Right lobe of liver (tissue), 6 donors: ENCODE measurements around the gene GYG1. TPM values are rescaled to one million over a fixed set of nuclear protein-coding genes. Genes with fewer than 3 reads are reported as not detected.

Source experiments
- ATAC-seq, 4 donors: fragments of 200-7000 bp; cut with Tn5 transposase; one replicate each; pipeline ENCODE4 v1.9.1; 2020; ENCODE audit warnings: mild to moderate bottlenecking in 4 of 4, moderate library complexity in 4 of 4
- DNase-seq, 3 donors: peaks; one replicate each; pipeline ENCODE4 v3.0.0-alpha.2; 2020
- H3K27ac ChIP-seq, 3 donors: fragments of 200-600 bp; one replicate each; pipeline ENCODE4 v1.8.0; 2022
- H3K27me3 ChIP-seq, 2 donors: fragments of 200-600 bp; one replicate each; pipeline ENCODE4 v1.8.0; 2022
- H3K36me3 ChIP-seq, 4 donors: fragments of 200-600 bp; sonication (generic) in 1 of 4; one replicate each; pipeline versions ENCODE4 v1.5.1 to v1.8.0; 2017 to 2022; ENCODE audit warnings: control low read depth in 1 of 4
- H3K4me1 ChIP-seq, 4 donors: fragments of 200-600 bp; sonication (generic) in 1 of 4; one replicate each; pipeline versions ENCODE4 v1.5.1 to v1.8.0; 2017 to 2022; ENCODE audit warnings: control low read depth in 1 of 4
- H3K4me3 ChIP-seq, 3 donors: fragments of 200-600 bp; one replicate each; pipeline ENCODE4 v1.8.0; 2022
- H3K9me3 ChIP-seq, 4 donors: fragments of 200-600 bp; sonication (generic) in 1 of 4; one replicate each; pipeline versions ENCODE4 v1.5.1 to v1.8.0; 2017 to 2022; ENCODE audit warnings: control low read depth in 1 of 4
- CTCF ChIP-seq, 4 donors: fragments of 200-600 bp in 3 of 4; fragments of 450-650 bp in 1 of 4; IDR thresholded peaks; one replicate each; pipeline versions ENCODE4 v1.5.1 to v1.8.0; 2016 to 2022; ENCODE audit warnings: antibody characterized with exemption in 4 of 4, mild to moderate bottlenecking in 2 of 4
- POLR2A ChIP-seq: fragments of 450-650 bp; IDR thresholded peaks from one replicate; pipeline ENCODE4 v1.6.1; 2017; ENCODE audit warnings: antibody characterized with exemption, mild to moderate bottlenecking
- WGBS: methylation state at CpG from one replicate; pipeline ENCODE4 v1.1.6; 2018; ENCODE audit warnings: low coverage, low lambda C conversion rate; ENCODE audit not compliant: insufficient coverage; ENCODE audit errors: missing lambda C conversion rate; 5-methylcytosine and 5-hydroxymethylcytosine counted together
- intact Hi-C, 2 donors: fragments of 100-400 bp; cut with DNase I; formaldehyde crosslinking; loops; one replicate each; pipeline versions ENCODE4 v1.11.2 to v1.14.1; 2022
- total RNA-seq, 6 experiments: library from RNA; depleted of rRNA in 2 of 6; stranded (reverse); fragments of >200 nt in 2 of 6; fragmentation: NEBNext Ultra II Directional in 3 of 6; extraction: Animal tissue kit (Norgen Biotek cat#: 25700) in 3 of 6; gene quantifications; one replicate each; pipeline versions ENCODE4 v1.1.0 to v1.2.4, GENCODE V29; 2016 to 2023
- donor health status: DM: no; HTN: yes; CAD: no.
- donor health status: DM: no; HTN: no; CAD: no.
- donor health status: DM: no; HTN: no; CAD: no.
- donor health status: DM: no; HTN: yes; CAD: no.
- donor health status: DM: no; HTN: yes; CAD: no.

GYG1 gene
- total RNA-seq, 6 experiments from 2014 or later: 6.6 to 16.3 (median 10.3) TPM

- Histone ChIP-seq H3K27ac (no peak overlapping the region), H3K36me3 (peaks cover 0 to 10% (median 0%) of the 10 kb centered on the region in 4 donors), H3K9me3 (no peaks in the 10 kb centered on the region), H3K27me3 (no peaks in the 10 kb centered on the region), H3K4me3 (no peak overlapping the region), H3K4me1 (peaks cover 0 to 3% (median 0%) of the 10 kb centered on the region in 4 donors)
- ATAC-seq (no peak), DNase-seq (no peak)
- 63% methylated on average over 1 of the region's 1 CpG for WGBS
- no peak for TF ChIP-seq POLR2A
- TF ChIP-seq CTCF (IDR thresholded peaks at IDR 0.05): no peak
- intact Hi-C loops: no loop called here
Observed at GRCh38 chr3:149005416-149005815, 14.1 kb downstream of the GYG1 start.

- peaks cover 0 to 17% (median 0%) of the 10 kb centered on the region in 4 donors for H3K36me3 ChIP-seq
- no peaks in the 10 kb centered on the region for H3K9me3 ChIP-seq
- H3K27ac ChIP-seq: no peak overlapping the region
- intact Hi-C loops: no loop called here
- ATAC-seq (no peak), DNase-seq (no peak)
- WGBS: 90% methylated on average over 5 of the region's 7 CpGs
- H3K4me1 ChIP-seq: peaks cover 0 to 3% (median 0%) of the 10 kb centered on the region in 4 donors
- no peaks in the 10 kb centered on the region for H3K27me3 ChIP-seq
- no peak overlapping the region for H3K4me3 ChIP-seq
- no peak for TF ChIP-seq POLR2A
- no peak for TF ChIP-seq CTCF (IDR thresholded peaks at IDR 0.05)
Observed at GRCh38 chr3:149007567-149008257, 16.4 kb downstream of the GYG1 start.

GRCh38 chr3:149009732-149010131, 18.4 kb downstream of the GYG1 start:
- WGBS: 73% methylated on average over 2 of the region's 2 CpGs
- Histone ChIP-seq H3K4me3 (no peak overlapping the region), H3K27ac (no peak overlapping the region), H3K36me3 (peaks cover 0 to 17% (median 2%) of the 10 kb centered on the region in 4 donors), H3K4me1 (peaks cover 0 to 1% (median 0%) of the 10 kb centered on the region in 4 donors), H3K27me3 (no peaks in the 10 kb centered on the region), H3K9me3 (no peaks in the 10 kb centered on the region)
- no peak for DNase-seq
- intact Hi-C loops: no loop called here
- TF ChIP-seq CTCF (IDR thresholded peaks at IDR 0.05): no peak
- peak; percentile 43 to 67 (median 58) for ATAC-seq

- no peak for DNase-seq
- ATAC-seq: no peak
- H3K36me3 ChIP-seq: peaks cover 0 to 17% (median 2%) of the 10 kb centered on the region in 4 donors
- H3K4me3 ChIP-seq: no peak overlapping the region
- TF ChIP-seq CTCF (IDR thresholded peaks at IDR 0.05) (no peak), POLR2A (no peak)
- H3K9me3 ChIP-seq: no peaks in the 10 kb centered on the region
- no peaks in the 10 kb centered on the region for H3K27me3 ChIP-seq
- H3K27ac ChIP-seq: no peak overlapping the region
- H3K4me1 ChIP-seq: no peaks in the 10 kb centered on the region
- WGBS: 68% methylated on average over 4 of the region's 6 CpGs
- intact Hi-C loops: no loop called here
Observed at GRCh38 chr3:149010504-149010951, 19.2 kb downstream of the GYG1 start.
